ENCODE results near the gene PDX1.

Gene PDX1

GRCh38 chr13:27964741-27965323 is 45.0 kb downstream of the PDX1 start:
- Histone ChIP-seq H3K27ac (no peak overlapping the region), H3K36me3 (no peaks in the 10 kb centered on the region), H3K4me3 (ENCODE audit: low read depth, low read length) (no peak overlapping the region), H3K27me3 (ENCODE audit: insufficient read depth, low read depth, severe bottlenecking) (peaks cover 100% of the 10 kb centered on the region), H3K9me3 (ENCODE audit: severe bottlenecking) (peaks cover 41% of the 10 kb centered on the region)
- TF ChIP-seq CTCF (IDR thresholded peaks at IDR 0.05; ENCODE audit: low read depth, low read length): no peak
- no peak for DNase-seq

GRCh38 chr13:27965343-27965739 is 45.5 kb downstream of the PDX1 start:
- no peak for TF ChIP-seq CTCF (IDR thresholded peaks at IDR 0.05; ENCODE audit: low read depth, low read length)
- Histone ChIP-seq H3K27me3 (ENCODE audit: insufficient read depth, low read depth, severe bottlenecking) (peaks cover 100% of the 10 kb centered on the region), H3K9me3 (ENCODE audit: severe bottlenecking) (peaks cover 41% of the 10 kb centered on the region)

GRCh38 chr13:27965740-27966640 is 46.2 kb downstream of the PDX1 start:
- Histone ChIP-seq H3K9me3 (ENCODE audit: severe bottlenecking) (peaks cover 44% of the 10 kb centered on the region), H3K27me3 (ENCODE audit: insufficient read depth, low read depth, severe bottlenecking) (peaks cover 100% of the 10 kb centered on the region), H3K4me3 (ENCODE audit: low read depth, low read length) (no peak overlapping the region), H3K36me3 (no peaks in the 10 kb centered on the region), H3K27ac (no peak overlapping the region)
- DNase-seq: no peak
- no peak for TF ChIP-seq CTCF (IDR thresholded peaks at IDR 0.05; ENCODE audit: low read depth, low read length)

More at GRCh38 chr13:27965343-27965739, 45.5 kb downstream of the PDX1 start:
- no peak for DNase-seq
- H3K36me3 ChIP-seq: no peaks in the 10 kb centered on the region
- H3K4me3 ChIP-seq (ENCODE audit: low read depth, low read length): no peak overlapping the region
- H3K27ac ChIP-seq: no peak overlapping the region

- DNase-seq: no peak
- Histone ChIP-seq H3K36me3 (no peaks in the 10 kb centered on the region), H3K9me3 (ENCODE audit: severe bottlenecking) (peaks cover 44% of the 10 kb centered on the region), H3K27me3 (ENCODE audit: insufficient read depth, low read depth, severe bottlenecking) (peaks cover 100% of the 10 kb centered on the region), H3K4me3 (ENCODE audit: low read depth, low read length) (no peak overlapping the region), H3K27ac (no peak overlapping the region)
- no peak for TF ChIP-seq CTCF (IDR thresholded peaks at IDR 0.05; ENCODE audit: low read depth, low read length)
Observed at GRCh38 chr13:27966641-27967202, 46.9 kb downstream of the PDX1 start.

- DNase-seq: no peak
- no peaks in the 10 kb centered on the region for H3K36me3 ChIP-seq
- TF ChIP-seq CTCF (IDR thresholded peaks at IDR 0.05; ENCODE audit: low read depth, low read length): no peak
- H3K27ac ChIP-seq: no peak overlapping the region
- no peak overlapping the region for H3K4me3 ChIP-seq (ENCODE audit: low read depth, low read length)
- peaks cover 44% of the 10 kb centered on the region for H3K9me3 ChIP-seq (ENCODE audit: severe bottlenecking)
- peaks cover 100% of the 10 kb centered on the region for H3K27me3 ChIP-seq (ENCODE audit: insufficient read depth, low read depth, severe bottlenecking)
Observed at GRCh38 chr13:27967203-27967735, 47.5 kb downstream of the PDX1 start.
